ENCODE measurements around the gene ZXDC. TPM values are rescaled to one million over a fixed set of nuclear protein-coding genes. Genes with fewer than 3 reads are reported as not detected.

ZXDC gene
- polyA plus RNA-seq, 1 donor (not counting 4 experiments of a cell fraction or from before 2014, with no cell fraction given): 10.7 TPM

DNA sequence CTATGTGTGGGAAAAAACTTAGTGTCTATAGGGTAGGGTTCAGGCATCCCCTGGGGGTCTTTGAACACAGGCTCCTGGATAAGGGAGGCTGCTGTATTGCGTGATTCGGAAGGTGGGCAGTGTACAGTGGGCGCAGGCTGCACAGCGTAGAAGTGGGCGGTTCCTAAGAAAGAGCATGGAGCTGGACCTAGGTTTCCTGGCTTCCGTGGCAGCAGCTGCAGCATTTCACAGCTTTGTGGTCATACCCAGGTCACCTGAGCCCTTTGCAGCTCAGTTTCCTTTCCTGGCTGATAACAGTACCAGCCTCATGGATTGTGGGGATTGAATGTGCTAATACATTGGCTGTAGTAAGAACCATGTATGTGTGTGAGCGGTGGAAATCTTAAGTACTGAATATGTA lies 58.7 kb downstream of the ZXDC start:
- H3K27ac ChIP-seq (ENCODE audit: control insufficient read depth, insufficient read depth, low read length): no peak overlapping the region
- dilution Hi-C loops (cut with MboI; ENCODE audit: extremely low pct_ligation_motif_present, low sequenced_read_pairs): no loop called here
- no peaks in the 10 kb centered on the region for H3K9me3 ChIP-seq (ENCODE audit: control insufficient read depth, low read depth, low read length)
- no peaks in the 10 kb centered on the region for H3K9me1 ChIP-seq (ENCODE audit: control insufficient read depth, extremely low read depth, insufficient read depth, low read length)
- no peaks in the 10 kb centered on the region for H3K36me3 ChIP-seq (ENCODE audit: control insufficient read depth in 2 of 2, extremely low read depth in 1 of 2, insufficient read depth in 2 of 2, low read length in 2 of 2)
- no peak overlapping the region for H3K4me3 ChIP-seq (ENCODE audit: control insufficient read depth in 2 of 3, extremely low read depth in 1 of 3, insufficient read depth in 2 of 3, low read depth in 1 of 3, low read length in 3 of 3)
- no peak overlapping the region for H3K9ac ChIP-seq (ENCODE audit: control insufficient read depth, extremely low read depth, insufficient read depth, low read length)
- H2AFZ ChIP-seq (ENCODE audit: control insufficient read depth, low read length): no peak overlapping the region
- FAIRE-seq (no peak), DNase-seq (ENCODE audit: low read depth, low spot score) (no peak)
- no peaks in the 10 kb centered on the region for H3K4me1 ChIP-seq (ENCODE audit: control insufficient read depth, extremely low read depth, insufficient read depth, low read length)
- TF ChIP-seq, protein P1, sequence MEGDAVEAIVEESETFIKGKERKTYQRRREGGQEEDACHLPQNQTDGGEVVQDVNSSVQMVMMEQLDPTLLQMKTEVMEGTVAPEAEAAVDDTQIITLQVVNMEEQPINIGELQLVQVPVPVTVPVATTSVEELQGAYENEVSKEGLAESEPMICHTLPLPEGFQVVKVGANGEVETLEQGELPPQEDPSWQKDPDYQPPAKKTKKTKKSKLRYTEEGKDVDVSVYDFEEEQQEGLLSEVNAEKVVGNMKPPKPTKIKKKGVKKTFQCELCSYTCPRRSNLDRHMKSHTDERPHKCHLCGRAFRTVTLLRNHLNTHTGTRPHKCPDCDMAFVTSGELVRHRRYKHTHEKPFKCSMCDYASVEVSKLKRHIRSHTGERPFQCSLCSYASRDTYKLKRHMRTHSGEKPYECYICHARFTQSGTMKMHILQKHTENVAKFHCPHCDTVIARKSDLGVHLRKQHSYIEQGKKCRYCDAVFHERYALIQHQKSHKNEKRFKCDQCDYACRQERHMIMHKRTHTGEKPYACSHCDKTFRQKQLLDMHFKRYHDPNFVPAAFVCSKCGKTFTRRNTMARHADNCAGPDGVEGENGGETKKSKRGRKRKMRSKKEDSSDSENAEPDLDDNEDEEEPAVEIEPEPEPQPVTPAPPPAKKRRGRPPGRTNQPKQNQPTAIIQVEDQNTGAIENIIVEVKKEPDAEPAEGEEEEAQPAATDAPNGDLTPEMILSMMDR (optimal IDR thresholded peaks at IDR 0.05 in 1 of 3, IDR thresholded peaks at IDR 0.05 in 1 of 3, conservative IDR thresholded peaks at IDR 0.05 in 1 of 3; ENCODE audit: extremely low read depth in 1 of 3, insufficient read depth in 2 of 3, low read length in 3 of 3): no peak
- TF ChIP-seq EZH2 (IDR thresholded peaks at IDR 0.05; ENCODE audit: low read length): no peak
- no peaks in the 10 kb centered on the region for H3K79me2 ChIP-seq (ENCODE audit: control insufficient read depth, insufficient read depth, low read length)
- peaks cover 37% of the 10 kb centered on the region for H3K27me3 ChIP-seq (ENCODE audit: control insufficient read depth, extremely low read depth, insufficient read depth, low read length)
- no peaks in the 10 kb centered on the region for H4K20me1 ChIP-seq (ENCODE audit: control insufficient read depth, extremely low read depth, insufficient read depth, low read length)
- no peak overlapping the region for H3K4me2 ChIP-seq (ENCODE audit: control insufficient read depth, extremely low read depth, insufficient read depth, low read depth, low read length)

DNA sequence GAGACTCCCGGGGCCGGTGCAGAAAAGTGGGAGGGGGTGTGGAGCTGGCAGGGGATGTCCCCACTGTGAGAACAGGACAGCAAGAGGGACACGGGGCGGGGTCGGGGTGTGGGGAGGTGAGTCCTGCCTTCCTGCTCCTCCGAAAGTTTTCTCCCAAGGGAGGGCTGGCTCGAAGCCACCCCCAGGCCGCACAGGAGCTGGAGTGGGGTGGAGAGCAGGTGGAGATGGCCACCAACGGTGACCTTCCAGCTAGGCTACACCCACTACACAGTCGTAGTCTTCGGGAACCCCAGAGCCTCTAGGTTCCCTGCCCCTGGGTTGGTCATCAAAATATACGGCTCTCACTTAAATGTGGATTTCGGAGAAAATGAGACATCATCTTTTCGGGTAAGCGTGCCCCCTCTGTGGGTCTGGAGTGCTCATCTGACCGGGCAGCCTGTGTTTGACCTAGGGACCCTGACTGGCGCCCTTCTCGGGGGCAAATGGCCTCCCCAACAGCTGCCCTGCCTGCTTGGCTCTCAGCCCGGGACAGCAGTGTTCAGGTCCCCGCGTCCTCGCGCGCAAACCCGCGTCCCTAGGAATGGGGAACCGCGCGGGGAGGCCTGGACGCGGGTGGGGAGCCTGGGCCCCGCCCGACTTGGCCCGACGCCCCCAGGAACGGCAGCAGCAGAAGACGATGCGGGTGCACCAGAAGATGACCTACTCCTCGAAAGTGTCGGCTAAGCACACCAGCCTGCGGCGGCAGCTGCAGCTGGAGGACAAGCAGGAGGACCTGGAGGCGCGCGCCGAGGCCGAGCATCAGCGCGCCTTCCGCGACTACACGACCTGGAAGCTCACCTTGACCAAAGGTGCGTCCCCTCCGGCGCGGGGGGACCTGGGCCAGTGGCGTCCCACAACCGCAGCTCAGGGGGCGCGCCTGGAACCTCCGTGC lies 59.8 kb downstream of the ZXDC start:
- TF ChIP-seq EZH2 (IDR thresholded peaks at IDR 0.05; ENCODE audit: low read length): no peak
- TF ChIP-seq, protein P1 (optimal IDR thresholded peaks at IDR 0.05 in 1 of 3, IDR thresholded peaks at IDR 0.05 in 1 of 3, conservative IDR thresholded peaks at IDR 0.05 in 1 of 3; ENCODE audit: extremely low read depth in 1 of 3, insufficient read depth in 2 of 3, low read length in 3 of 3): no peak
- H3K4me2 ChIP-seq (ENCODE audit: control insufficient read depth, extremely low read depth, insufficient read depth, low read depth, low read length): no peak overlapping the region
- no peaks in the 10 kb centered on the region for H3K9me1 ChIP-seq (ENCODE audit: control insufficient read depth, extremely low read depth, insufficient read depth, low read length)
- H2AFZ ChIP-seq (ENCODE audit: control insufficient read depth, low read length): no peak overlapping the region
- no peaks in the 10 kb centered on the region for H3K79me2 ChIP-seq (ENCODE audit: control insufficient read depth, insufficient read depth, low read length)
- no peaks in the 10 kb centered on the region for H3K9me3 ChIP-seq (ENCODE audit: control insufficient read depth, low read depth, low read length)
- no peak for DNase-seq (ENCODE audit: low read depth, low spot score)
- FAIRE-seq: no peak
- no peak overlapping the region for H3K9ac ChIP-seq (ENCODE audit: control insufficient read depth, extremely low read depth, insufficient read depth, low read length)
- no peaks in the 10 kb centered on the region for H4K20me1 ChIP-seq (ENCODE audit: control insufficient read depth, extremely low read depth, insufficient read depth, low read length)
- H3K27ac ChIP-seq (ENCODE audit: control insufficient read depth, insufficient read depth, low read length): no peak overlapping the region
- peaks cover 40% of the 10 kb centered on the region for H3K27me3 ChIP-seq (ENCODE audit: control insufficient read depth, extremely low read depth, insufficient read depth, low read length)
- H3K4me1 ChIP-seq (ENCODE audit: control insufficient read depth, extremely low read depth, insufficient read depth, low read length): no peaks in the 10 kb centered on the region
- H3K4me3 ChIP-seq (ENCODE audit: control insufficient read depth in 2 of 3, extremely low read depth in 1 of 3, insufficient read depth in 2 of 3, low read depth in 1 of 3, low read length in 3 of 3): no peak overlapping the region
- dilution Hi-C loops (cut with MboI; ENCODE audit: extremely low pct_ligation_motif_present, low sequenced_read_pairs): no loop called here
- no peaks in the 10 kb centered on the region for H3K36me3 ChIP-seq (ENCODE audit: control insufficient read depth in 2 of 2, extremely low read depth in 1 of 2, insufficient read depth in 2 of 2, low read length in 2 of 2)

All from keratinocyte (primary cell).